ENCODE results near the gene C16orf89.

C16orf89 gene

DNA sequence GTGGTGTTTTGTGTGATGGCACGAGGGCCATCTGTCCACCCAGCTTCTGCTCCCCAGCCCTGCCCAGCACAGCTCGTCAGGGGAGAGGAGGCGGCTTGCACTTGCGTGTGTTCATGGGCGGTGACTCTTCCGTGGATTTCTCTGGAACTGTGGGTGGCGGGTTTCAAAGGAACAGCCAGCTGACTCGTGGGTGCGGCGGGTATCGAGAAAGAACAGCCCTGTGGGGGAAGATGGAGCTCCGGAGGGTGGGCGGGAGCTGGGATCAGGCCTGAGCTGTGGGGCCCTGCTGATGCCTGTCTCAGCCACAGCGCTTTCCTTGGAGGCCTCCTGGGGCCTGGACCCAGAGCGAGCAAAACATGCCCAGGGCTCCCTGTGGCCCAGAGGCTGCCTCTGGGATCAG lies 45.2 kb downstream of the C16orf89 start:
- no peak overlapping the region for H3K4me3 ChIP-seq (ENCODE audit: low read depth, low read length)
- H3K36me3 ChIP-seq (ENCODE audit: control insufficient read depth in 2 of 2, insufficient read depth in 1 of 2, low read length in 2 of 2) = no peaks in the 10 kb centered on the region
- no peaks in the 10 kb centered on the region for H3K9me3 ChIP-seq (ENCODE audit: control insufficient read depth, insufficient read depth, low read depth, low read length)
- CTCF ChIA-PET = interaction anchor here (0.5 to 0.8 kb wide), 3 partner anchors 22 to 377 kb away, joined by 3 to 4 read pairs (median 3); no protein-coding TSS in a partner anchor
- POLR2A ChIA-PET = interaction anchor here (0.7 kb wide), 1 partner anchor 174 kb away, joined by 4 read pairs; no protein-coding TSS in a partner anchor
- no peaks in the 10 kb centered on the region for H3K4me1 ChIP-seq (ENCODE audit: control insufficient read depth, insufficient read depth, low read length)
- no peak overlapping the region for H3K27ac ChIP-seq (ENCODE audit: extremely low read depth, low read depth, low read length)
- TF ChIP-seq, protein P1, sequence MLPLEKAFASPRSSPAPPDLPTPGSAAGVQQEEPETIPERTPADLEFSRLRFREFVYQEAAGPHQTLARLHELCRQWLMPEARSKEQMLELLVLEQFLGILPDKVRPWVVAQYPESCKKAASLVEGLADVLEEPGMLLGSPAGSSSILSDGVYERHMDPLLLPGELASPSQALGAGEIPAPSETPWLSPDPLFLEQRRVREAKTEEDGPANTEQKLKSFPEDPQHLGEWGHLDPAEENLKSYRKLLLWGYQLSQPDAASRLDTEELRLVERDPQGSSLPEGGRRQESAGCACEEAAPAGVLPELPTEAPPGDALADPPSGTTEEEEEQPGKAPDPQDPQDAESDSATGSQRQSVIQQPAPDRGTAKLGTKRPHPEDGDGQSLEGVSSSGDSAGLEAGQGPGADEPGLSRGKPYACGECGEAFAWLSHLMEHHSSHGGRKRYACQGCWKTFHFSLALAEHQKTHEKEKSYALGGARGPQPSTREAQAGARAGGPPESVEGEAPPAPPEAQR (tag by site-specific recombination; IDR thresholded peaks at IDR 0.05) = no peak
- TF ChIP-seq ZNF341 (tag by site-specific recombination; IDR thresholded peaks at IDR 0.05; ENCODE audit: low read depth) (peak; percentile 53), ZNF37A (tag by site-specific recombination; IDR thresholded peaks at IDR 0.05) (no peak), REPIN1 (tag by site-specific recombination; IDR thresholded peaks at IDR 0.05; ENCODE audit: low read depth) (no peak), EGR2 (tag by site-specific recombination; IDR thresholded peaks at IDR 0.05; ENCODE audit: low read depth) (peak; percentile 94), ZNF248 (tag by site-specific recombination; IDR thresholded peaks at IDR 0.05) (no peak), OVOL3 (tag by site-specific recombination; IDR thresholded peaks at IDR 0.05) (no peak), PRDM1 (tag by site-specific recombination; IDR thresholded peaks at IDR 0.05) (no peak), ZFHX2 (tag by site-specific recombination; conservative IDR thresholded peaks at IDR 0.05) (peak; percentile 89)
- TF ChIP-seq, protein P2, sequence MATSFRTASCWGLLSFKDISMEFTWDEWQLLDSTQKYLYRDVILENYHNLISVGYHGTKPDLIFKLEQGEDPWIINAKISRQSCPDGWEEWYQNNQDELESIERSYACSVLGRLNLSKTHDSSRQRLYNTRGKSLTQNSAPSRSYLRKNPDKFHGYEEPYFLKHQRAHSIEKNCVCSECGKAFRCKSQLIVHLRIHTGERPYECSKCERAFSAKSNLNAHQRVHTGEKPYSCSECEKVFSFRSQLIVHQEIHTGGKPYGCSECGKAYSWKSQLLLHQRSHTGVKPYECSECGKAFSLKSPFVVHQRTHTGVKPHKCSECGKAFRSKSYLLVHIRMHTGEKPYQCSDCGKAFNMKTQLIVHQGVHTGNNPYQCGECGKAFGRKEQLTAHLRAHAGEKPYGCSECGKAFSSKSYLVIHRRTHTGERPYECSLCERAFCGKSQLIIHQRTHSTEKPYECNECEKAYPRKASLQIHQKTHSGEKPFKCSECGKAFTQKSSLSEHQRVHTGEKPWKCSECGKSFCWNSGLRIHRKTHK (tag by site-specific recombination; IDR thresholded peaks at IDR 0.05) = no peak
- TF ChIP-seq, protein P3, sequence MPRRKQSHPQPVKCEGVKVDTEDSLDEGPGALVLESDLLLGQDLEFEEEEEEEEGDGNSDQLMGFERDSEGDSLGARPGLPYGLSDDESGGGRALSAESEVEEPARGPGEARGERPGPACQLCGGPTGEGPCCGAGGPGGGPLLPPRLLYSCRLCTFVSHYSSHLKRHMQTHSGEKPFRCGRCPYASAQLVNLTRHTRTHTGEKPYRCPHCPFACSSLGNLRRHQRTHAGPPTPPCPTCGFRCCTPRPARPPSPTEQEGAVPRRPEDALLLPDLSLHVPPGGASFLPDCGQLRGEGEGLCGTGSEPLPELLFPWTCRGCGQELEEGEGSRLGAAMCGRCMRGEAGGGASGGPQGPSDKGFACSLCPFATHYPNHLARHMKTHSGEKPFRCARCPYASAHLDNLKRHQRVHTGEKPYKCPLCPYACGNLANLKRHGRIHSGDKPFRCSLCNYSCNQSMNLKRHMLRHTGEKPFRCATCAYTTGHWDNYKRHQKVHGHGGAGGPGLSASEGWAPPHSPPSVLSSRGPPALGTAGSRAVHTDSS (tag by site-specific recombination; IDR thresholded peaks at IDR 0.05) = no peak
- TF ChIP-seq, protein P4, sequence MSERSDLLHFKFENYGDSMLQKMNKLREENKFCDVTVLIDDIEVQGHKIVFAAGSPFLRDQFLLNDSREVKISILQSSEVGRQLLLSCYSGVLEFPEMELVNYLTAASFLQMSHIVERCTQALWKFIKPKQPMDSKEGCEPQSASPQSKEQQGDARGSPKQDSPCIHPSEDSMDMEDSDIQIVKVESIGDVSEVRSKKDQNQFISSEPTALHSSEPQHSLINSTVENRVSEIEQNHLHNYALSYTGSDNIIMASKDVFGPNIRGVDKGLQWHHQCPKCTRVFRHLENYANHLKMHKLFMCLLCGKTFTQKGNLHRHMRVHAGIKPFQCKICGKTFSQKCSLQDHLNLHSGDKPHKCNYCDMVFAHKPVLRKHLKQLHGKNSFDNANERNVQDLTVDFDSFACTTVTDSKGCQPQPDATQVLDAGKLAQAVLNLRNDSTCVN (tag by site-specific recombination; optimal IDR thresholded peaks at IDR 0.05) = no peak
- TF ChIP-seq, protein P5, sequence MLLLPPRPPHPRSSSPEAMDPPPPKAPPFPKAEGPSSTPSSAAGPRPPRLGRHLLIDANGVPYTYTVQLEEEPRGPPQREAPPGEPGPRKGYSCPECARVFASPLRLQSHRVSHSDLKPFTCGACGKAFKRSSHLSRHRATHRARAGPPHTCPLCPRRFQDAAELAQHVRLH (tag by site-specific recombination; IDR thresholded peaks at IDR 0.05) = no peak
- TF ChIP-seq, protein P6, sequence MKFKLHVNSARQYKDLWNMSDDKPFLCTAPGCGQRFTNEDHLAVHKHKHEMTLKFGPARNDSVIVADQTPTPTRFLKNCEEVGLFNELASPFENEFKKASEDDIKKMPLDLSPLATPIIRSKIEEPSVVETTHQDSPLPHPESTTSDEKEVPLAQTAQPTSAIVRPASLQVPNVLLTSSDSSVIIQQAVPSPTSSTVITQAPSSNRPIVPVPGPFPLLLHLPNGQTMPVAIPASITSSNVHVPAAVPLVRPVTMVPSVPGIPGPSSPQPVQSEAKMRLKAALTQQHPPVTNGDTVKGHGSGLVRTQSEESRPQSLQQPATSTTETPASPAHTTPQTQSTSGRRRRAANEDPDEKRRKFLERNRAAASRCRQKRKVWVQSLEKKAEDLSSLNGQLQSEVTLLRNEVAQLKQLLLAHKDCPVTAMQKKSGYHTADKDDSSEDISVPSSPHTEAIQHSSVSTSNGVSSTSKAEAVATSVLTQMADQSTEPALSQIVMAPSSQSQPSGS (tag by site-specific recombination; IDR thresholded peaks at IDR 0.05; ENCODE audit: low read depth) = no peak
- TF ChIP-seq, protein P7, sequence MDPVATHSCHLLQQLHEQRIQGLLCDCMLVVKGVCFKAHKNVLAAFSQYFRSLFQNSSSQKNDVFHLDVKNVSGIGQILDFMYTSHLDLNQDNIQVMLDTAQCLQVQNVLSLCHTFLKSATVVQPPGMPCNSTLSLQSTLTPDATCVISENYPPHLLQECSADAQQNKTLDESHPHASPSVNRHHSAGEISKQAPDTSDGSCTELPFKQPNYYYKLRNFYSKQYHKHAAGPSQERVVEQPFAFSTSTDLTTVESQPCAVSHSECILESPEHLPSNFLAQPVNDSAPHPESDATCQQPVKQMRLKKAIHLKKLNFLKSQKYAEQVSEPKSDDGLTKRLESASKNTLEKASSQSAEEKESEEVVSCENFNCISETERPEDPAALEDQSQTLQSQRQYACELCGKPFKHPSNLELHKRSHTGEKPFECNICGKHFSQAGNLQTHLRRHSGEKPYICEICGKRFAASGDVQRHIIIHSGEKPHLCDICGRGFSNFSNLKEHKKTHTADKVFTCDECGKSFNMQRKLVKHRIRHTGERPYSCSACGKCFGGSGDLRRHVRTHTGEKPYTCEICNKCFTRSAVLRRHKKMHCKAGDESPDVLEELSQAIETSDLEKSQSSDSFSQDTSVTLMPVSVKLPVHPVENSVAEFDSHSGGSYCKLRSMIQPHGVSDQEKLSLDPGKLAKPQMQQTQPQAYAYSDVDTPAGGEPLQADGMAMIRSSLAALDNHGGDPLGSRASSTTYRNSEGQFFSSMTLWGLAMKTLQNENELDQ (tag by site-specific recombination; IDR thresholded peaks at IDR 0.05; ENCODE audit: low read depth) = no peak

Measured in HEK293 (cell line).